ENCODE results near the gene SLC19A1.

Gene SLC19A1

GRCh38 chr21:45479691-45480675, 62.3 kb downstream of the SLC19A1 start:
- no peak for DNase-seq (ENCODE audit: low spot score)

DNA sequence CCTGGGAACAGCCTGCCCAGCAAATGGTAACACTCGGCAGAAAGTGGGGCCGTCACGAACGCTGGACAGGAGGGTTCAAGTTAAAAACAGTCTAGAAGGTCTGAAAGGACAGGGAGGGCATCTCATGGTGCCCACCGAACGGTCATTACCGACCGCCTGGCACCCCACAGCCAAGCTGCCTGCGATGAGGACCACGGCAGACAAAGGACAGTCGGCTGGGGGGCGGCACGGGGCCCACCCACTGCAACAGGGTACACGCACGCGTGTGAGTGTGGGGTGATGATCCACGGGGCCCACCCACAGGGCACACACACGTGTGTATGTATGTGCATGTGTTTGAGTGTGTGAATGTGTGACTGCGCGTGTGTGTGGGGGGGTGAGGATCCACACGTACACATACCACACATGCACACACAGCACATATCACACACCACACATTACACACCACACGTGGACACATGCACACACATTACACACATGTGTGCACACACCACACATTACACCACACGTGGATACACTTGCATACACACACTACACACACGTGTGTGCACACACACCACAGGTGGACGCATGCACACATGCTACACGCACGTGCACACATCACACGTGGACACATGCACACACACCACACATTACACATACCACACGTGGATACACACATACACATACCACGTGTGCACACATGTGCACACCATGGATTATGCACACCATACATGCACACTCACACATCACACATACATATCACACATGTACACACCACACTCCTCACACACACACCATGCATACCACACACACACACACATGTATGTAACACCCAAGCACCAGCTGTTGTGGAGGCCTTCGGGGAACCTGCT, 63.2 kb downstream of the SLC19A1 start:
- DNase-seq (ENCODE audit: low spot score), result no peak

DNA sequence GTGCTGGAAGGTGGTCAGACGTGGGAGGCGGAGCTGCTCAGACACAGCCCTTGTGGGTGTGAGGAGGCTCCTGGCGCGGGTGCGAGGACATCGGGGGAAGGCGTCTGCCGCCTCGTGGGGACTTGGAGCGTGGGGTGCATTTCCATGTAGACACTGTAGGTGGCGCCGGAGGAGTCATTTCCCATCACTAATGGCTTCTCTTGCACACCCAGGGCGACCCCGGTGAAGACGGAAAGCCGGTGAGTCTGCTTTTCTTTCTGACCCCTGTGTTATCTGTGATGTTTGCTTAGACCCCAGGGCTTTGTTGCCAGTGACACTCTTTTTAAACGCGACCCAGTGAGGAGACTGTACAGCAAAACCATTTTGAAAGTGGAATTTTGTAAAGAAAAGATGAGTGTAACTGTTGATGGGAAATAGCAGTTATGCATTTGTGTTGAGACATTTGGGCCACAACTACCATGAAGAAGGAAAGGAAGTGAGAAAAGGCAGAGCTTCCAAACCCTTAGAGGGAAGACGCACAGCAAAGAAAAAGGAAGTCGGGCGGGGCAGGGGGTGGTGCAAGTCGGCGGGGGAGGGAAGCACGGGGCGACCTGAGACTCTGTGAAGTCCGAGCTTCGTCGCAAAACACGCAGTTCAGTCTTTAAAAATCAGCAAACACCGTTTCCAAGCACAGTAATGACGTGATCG, 64.0 kb downstream of the SLC19A1 start:
- peak; percentile 66 for DNase-seq (ENCODE audit: low spot score)

DNA sequence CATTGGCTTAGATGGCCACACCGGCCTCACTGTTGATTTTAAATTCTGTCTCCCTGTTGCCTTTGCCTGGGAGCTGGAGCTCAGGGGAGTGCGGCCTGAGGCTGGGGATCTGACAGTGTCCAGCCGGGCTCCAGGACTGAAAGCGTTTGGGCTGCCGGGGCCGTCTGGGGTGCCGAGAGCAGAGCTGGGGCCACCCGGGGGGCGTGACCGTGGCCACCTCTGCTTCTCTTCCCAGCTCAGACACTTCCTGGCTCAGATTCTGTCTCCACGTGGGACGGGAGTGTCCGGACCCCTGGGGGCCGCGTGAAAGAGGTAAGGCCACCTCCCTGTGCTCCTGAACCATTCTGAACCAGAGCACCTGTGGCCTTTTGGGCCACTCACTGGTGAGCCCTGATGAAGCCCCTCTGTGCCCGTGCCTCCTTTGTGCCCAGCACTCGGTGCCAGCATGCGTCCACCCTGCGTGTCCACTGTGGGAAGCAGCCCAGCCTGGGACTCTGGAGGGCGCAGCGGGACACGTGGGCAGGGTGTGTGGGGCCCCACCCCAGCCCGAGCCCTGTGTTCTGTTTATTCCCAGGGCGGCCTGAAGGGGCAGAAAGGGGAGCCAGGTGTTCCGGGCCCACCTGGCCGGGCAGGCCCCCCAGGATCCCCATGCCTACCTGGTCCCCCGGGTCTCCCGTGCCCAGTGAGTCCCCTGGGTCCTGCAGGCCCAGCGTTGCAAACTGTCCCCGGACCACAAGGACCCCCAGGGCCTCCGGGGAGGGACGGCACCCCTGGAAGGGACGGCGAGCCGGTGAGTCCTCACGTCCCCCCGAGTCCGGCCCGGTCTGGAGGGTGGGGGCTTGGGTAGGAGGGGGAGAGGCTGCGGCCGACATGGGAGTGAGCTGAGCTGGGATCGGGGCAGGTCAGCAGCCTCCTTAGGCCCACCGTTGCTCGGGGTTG, 64.8 kb downstream of the SLC19A1 start:
- no peak for DNase-seq (ENCODE audit: low spot score)

GRCh38 chr21:45476582-45476981, 65.7 kb downstream of the SLC19A1 start:
- DNase-seq (ENCODE audit: low spot score), result no peak

GRCh38 chr21:45475797-45476570, 66.3 kb downstream of the SLC19A1 start:
- DNase-seq (ENCODE audit: low spot score), result no peak

DNA sequence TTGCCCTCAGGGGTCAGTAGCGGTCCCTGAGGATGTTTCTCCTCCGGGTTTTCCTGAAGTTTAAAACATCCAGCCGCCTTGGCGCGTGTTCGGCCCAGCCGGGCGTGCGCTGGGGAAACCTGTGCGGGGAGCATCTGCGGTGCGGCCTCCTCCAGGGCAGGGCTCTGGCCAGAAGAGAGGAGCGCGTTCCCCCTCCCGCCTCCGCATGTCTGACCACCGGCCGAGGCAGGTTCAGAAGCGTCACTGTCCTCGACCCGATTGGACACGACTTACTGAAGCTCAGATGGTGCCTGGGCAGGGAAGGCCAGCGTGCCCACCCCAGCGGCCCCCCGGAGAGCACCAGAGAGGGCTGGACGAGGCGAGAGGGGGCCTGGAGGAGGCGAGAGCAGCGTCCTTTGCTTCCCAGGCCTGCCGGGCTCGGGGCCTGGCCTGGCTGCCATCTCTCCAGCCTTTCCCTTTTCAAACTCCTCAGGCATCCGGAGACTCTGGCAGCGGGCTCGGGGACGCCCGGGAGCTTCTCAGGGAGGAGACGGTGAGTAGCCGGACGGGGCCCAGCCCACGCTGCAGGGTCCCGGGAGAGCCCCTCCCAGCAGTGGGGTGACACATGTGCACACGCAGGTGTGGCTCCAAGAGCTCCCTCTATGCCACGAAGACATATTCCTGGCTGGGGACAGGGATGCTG, 67.1 kb downstream of the SLC19A1 start:
- DNase-seq (ENCODE audit: low spot score), result no peak

DNA sequence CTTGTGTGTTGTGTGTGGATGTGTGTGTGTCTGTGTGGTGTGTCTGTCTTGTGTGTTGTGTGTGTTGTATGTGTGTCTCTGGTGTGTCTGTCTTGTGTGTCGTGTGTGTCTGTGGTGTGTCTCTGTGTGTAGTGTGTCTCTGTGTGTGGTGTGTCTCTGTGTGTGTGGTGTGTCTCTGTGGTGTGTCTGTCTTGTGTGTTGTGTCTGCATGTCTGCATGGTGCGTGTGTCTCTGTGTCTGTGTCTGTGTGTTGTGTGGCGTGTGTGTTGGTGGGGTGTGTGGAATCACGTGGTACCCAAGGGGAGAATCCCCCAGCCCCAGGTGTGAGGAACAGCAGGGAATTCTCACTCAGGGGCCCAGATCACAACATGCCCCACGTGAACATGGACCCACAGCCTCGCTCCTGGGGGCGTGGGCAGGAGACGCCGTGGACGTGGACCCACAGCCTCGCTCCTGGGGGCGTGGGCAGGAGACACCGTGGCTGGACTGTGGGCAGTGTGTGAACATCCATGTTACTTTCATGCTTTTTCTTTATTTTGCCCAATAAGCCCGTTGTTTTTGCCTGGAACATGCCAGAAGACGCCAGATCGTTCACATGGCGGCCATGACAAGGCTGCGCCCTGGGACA, 67.8 kb downstream of the SLC19A1 start:
- DNase-seq (ENCODE audit: low spot score), result no peak

DNA sequence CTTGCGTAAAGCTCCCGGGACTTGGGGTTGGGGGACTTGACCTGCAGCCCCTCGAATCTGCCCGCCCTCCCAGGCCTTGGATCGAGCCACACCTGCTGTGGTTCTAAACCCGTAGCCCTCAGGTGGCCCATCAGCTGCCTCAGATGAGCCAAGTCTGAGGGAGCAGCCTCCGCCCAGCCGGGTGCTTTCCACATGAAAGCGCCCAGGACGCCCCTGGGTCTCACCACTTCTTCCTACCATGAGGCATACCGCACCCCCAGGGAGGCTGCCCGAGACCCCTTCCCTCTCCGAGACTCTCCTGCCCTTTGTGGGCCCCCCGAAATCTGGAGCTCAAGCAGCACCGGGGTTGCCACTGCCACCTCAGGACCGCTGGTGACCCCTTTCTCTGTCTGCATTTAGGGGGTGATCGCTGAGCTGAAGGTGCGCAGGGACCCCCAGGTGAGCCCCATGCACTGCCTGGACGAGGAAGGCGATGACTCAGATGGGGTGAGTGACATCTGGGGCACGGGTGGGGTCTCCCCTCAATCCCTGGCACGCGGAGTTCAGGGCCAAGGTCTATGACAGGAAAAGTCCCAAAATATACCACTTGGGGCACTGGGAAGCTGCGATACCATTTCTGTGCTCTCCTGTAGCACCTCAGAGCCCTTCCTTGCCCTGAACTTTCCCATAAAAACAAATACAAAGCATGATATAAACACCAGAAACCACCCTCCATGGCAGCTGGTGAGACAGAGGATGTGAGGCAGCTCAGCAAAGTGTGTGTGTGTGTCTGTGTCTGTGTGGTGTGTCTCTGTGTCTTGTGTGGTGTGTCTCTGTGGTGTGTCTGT, 68.5 kb downstream of the SLC19A1 start:
- no peak for DNase-seq (ENCODE audit: low spot score)

GRCh38 chr21:45472445-45473365, 69.5 kb downstream of the SLC19A1 start:
- DNase-seq (ENCODE audit: low spot score), result no peak

DNA sequence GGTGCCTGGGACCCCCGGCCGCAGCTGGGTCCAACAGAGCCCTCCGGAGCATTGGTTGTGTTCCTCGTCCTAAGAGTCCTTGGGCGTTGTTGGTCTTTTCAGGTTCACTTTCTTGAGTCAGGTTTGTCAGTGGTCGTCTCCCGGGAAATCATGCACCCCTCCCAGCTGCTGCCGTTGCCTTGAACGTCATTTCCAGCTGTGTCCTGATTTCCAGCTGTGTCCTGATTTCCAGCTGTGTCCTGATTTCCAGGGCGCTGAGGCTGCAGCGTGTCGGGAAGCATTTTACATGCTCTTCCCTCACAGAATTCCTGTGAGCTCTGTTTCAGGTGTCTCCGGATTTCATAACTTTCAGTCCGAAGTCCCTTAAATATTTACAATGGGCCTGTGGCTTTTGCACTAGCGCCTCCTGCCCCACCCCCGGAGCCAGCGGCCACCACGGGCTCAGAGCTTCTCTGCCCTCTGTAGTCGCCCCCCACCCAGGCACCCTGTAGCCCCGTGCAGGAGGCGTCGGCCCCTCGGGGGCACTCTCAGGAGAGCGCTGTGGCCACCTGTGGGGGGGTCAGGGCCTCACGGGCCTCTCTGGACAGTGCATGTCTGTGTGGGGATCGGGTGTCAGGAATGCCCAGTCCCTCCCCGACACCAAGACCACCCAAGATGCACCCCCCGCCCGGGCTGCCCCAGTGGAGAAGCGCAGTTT, 70.6 kb downstream of the SLC19A1 start:
- no peak for DNase-seq (ENCODE audit: low spot score)

- DNase-seq (ENCODE audit: low spot score), result no peak
Measured at GRCh38 chr21:45470773-45471524, 71.3 kb downstream of the SLC19A1 start.

GRCh38 chr21:45470087-45470515, 72.1 kb downstream of the SLC19A1 start:
- no peak for DNase-seq (ENCODE audit: low spot score)

DNA sequence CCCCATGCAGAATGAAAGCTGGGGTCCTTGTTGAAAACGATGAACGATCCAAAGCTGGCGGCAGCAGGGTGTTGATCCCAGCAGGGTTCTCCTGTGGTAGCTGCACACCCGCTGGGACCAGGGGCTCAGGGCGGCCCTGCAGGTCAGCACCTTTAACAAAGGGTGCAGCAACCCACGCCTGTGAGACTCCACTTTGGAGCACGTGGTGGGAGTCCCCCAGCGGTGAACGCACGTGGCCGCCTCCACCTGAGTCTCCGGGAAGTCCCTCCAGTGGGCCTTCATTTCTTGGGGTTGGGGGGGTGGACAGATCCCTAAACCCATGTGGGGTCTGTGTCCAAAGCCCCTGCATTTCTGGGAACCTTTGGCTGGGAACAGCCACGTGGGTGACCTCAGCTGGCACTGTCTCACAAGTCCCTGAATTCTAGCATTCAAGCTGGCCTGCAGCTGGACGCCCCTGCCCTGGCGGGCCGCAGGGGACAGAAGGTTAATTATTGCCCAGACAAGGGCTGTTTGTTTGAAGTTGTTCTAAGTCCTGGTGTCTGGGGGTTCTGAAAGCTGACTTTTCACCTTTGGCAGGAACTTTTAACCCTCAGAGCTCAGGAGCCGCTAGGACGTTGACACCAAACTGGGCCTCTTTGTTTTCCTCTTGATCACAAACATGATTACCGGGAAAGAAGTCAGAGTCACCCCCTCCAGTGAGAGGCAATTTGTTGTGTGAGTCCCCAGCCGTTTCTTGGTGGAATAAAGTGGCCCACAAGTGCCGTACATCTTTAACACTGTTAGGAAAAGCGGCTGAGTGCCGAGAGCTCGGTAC, 72.8 kb downstream of the SLC19A1 start:
- DNase-seq (ENCODE audit: low spot score), result no peak

DNA sequence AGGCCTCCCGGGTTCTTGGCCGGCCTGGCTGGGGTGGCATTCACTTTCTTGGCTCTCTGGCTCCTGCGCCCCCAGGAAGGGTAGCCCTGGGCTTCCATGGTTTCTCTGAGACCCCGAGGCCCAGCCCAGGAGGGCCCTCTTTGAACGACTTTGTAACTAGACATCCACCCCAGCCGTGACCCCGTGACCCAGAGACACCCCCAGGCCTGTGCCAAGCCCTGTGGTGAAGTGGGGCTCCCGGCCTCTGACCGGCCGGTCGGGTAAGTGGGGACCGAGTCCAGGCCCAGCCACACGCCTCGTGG, 73.3 kb downstream of the SLC19A1 start:
- no peak for DNase-seq (ENCODE audit: low spot score)
